ENCODE results near the gene SRGAP3. TPM values are rescaled to one million over a fixed set of nuclear protein-coding genes. Genes with fewer than 3 reads are reported as not detected.

SRGAP3 gene
- total RNA-seq, 1 experiment from 2014 or later = 0.27 TPM

DNA sequence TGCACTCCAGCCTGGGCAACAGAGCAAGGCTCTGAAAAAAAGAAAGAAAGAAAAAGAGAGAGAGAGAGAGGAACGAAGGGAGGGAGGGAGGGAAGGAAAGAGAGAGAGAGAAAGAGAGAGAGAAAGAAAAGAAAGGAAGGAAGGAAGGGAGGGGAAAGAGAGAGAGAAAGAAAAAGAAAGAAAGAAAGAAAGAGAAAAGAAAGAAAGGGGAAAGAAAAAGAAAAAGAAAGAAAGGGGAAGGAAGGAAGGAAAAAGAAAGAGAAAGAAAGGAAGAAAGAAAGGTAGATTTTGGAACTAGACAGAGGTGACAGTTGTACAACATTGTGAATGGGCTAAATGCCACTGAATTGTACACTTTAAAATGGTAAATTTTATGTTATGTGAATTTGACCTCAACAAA, 5.3 kb upstream of the SRGAP3 start:
- DNase-seq (ENCODE audit: extremely low read depth, low read depth) = no peak

DNA sequence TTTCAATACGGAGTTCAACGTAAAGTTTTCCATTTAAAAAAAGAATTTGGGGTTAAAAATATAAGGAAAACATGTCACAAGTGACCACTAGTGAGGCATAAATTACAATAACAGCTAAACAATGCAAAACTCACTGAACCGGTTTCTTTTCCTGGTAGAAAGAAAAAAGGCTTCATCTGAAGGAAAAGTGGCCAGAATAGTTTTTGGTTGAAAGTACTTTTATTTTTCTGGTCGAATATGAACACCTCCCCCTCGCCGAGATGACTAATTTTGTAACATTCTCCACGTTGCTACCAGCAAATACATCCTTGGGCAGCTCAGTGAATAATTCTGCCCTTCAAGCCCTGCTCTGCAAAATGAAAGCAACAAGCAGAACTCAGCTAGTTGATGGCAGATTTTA, 3.9 kb upstream of the SRGAP3 start:
- no peak for DNase-seq (ENCODE audit: extremely low read depth, low read depth)

DNA sequence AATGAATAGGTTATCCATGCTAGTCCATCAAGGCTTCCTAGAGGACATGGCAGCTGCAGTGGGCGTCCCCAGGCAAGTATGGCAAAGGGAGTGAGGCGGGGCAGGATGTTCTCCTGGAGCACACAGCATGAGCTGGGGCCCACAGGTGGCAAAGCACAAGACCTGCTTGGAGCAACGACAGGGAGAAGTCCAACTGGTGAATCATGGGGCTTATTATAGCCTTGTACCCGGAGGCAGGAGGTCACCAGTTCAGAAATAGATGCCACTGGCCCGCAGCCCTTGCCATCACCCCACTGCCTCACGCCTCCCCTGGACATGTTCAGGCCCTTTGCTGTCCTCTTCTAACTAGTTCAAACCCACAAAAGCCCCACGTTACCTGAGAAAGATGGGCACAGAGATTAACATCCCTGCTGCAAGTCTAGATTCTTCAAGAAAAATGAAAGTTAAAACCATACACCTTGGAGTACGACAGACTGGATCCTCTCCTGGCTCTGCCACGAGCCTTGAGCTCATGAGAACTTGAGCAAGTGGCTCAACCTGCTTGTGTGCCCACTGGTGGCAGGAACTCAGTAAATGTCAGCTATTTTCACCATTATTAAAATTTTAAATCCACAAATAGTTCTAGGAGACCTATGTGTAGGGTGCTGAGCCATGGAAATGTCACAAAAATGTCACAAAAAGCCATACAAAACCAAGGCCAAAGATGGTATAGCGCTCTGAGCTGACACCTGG, 1.8 kb upstream of the SRGAP3 start:
- no peak for DNase-seq (ENCODE audit: extremely low read depth, low read depth)

DNA sequence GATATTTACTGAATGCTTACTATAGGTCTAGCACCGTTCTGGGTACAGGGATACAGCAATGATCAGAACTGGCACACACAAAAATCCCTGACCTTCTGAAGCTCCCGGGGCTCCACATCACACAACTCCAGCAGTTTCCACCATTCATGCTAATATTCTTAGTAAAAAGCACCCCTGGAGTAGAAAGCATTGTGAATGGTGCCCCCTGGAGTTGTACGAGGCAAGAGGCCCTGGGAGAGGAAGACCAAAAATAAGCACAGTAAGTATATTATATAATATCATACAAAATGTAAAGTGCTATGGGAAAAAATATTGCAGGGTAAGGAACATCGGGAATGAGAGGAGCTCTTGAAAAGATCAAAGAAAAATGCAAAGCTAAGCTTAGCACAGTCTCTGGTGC, 790 bp upstream of the SRGAP3 start:
- no peak for DNase-seq (ENCODE audit: extremely low read depth, low read depth)

DNA sequence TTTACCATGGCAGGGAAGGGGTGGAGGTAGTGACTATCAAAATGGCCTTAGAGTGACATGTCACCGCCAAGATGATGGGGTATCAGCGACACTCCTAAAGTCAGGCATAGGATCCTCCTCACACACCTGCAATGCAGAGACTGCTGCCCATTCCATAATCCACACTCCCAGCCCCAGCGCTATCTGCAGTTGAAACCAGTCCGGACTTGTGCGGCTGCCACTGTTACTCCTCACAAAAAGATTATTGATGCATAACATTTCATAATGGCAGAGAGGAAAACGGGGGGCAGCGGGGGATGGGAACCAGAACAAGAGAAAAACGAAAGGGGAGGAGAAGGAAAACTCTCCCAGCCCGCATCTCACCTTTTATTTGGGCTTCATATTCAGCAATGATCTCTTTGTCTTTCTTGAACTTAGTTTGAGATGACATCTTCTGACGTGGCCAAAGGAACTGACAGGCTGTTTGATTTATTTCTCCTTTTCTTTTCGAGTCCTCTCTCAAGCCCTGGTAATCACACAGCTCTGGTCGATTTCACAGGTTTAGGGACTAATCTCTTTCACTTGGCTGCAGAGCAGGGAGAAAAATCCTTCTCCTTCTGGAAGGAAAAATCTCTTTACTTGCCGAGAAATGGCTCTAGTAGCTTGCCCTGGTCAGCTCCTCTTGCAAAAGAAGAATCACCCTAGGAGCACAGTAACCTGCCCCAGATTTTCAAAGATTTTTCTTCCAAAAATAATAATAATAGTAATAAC, 749 bp downstream of the SRGAP3 start:
- no peak for DNase-seq (ENCODE audit: extremely low read depth, low read depth)

DNA sequence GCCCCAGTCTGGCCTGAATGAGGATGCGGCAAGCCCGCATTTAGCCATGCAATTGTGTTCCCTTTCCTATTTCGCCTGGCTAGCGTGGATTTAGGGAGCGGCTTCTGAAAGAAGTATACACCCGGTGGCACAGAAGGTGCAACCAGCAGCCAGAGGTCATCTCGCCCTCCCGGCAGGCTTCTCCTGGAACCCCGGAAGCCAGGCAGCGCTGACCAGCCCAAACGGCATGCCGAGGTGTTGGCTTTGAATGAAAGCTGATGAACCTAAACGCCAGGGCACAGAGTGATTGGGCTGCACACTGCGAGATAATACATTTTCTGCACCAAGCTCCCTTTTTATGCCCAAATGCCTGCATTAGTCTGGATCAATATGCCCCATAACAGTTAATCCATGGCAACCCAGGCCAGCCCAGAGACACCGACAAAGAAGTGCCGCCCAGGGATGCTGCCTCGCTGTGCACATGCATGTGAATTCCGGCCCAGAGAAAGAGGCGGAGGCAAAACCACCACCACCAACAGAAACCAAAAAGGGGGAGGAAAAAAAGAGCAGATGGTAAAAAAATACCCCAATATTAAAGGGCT, 1.4 kb downstream of the SRGAP3 start:
- DNase-seq (ENCODE audit: extremely low read depth, low read depth) = no peak

DNA sequence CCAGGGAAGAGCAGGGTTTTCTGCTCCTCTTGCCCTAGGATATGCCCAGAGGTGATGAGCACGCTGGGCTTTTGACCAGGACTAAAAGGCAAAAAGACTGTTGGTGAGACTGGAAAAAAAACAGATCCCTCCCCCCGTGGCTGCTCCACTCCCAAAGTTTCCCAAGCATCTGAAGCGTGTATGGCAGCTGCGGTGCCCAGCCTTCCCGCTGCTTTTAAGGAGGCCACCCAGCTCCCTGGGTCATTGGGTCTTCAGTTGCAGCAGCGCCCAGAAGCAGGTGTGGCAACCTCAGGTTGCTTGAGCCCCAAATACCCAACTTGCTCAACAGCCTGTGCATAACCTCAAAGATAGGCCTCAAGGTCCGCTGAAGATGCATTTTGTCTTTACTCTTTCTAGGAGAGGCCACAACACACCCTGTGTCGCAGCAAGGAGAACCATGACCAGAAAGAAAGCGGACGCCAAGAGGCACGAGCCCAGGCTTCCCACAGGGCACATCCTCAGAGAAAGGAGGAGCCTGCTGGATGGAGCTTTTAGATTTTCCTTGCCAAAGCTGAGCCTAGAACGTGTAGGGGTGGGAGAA, 2.0 kb downstream of the SRGAP3 start:
- DNase-seq (ENCODE audit: extremely low read depth, low read depth) = no peak

DNA sequence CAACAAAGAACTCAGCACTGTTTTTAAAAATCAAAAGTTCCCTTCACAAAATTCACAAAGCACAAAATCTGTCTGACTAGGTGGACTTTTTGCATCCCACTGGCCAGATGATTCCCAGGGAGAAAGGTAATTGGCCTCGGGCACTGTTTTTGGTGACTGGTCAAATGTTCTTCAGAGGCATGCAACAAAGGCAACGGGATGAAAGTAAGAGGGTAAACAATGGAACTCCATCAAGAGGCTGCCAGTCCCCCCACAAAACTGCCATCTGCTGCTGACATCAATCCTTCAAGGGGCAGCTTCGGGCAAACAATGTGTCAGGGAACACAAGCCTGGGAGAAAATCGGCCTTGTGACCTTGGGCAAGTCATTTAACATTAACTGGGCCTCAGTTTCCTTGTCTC, 3.3 kb downstream of the SRGAP3 start:
- DNase-seq (ENCODE audit: extremely low read depth, low read depth) = no peak

DNA sequence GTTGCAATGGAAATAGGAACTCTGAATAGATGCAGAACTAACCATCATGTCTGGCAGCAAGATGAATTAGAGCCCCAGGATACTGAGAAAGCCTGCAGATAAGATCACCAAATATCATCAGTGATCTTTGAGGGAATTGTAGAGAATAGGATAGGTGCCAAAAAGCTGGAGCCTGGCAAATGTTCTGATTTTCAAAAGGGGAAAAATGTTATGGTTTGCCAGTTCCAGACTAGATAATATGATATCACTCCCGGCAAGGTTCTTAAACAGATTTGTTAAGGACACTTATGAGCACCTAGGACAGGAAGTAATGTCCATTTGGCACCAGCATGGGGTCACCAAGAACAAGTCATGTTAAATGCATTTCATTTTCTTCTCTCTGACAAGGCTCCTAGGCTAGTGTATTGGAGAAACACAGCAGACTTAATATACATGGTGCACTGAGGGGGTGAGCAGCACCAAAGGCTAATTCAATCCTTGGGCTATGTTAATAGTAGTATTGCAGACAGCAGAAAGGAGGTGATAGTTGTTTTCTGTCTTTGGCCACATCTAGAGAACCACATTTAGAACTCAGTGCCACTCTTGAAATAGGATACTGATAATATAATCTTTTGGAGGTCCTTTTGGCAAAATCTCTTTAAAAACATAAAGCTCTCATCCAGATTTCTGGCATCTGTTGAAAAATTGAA, 4.8 kb downstream of the SRGAP3 start:
- no peak for DNase-seq (ENCODE audit: extremely low read depth, low read depth)

DNA sequence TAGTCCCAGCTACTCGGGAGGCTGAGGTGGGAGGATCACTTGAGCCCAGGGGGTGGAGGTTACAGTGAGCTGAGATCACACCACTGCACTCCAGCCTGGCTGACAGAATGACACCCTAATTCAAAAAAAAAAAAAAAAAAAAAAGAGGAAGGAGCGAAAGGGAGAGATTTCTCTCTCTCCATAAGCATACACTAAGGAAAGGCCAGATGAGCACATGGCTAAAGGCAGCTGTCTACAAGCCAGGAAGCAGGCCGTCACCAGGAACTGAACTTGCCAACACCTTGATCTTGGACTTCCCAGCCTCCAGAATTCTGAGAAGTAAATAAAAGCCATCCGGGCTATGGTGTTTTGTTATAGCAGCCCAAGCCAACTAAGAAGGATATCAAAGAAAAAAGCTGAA, 7.5 kb downstream of the SRGAP3 start:
- no peak for DNase-seq (ENCODE audit: extremely low read depth, low read depth)

DNA sequence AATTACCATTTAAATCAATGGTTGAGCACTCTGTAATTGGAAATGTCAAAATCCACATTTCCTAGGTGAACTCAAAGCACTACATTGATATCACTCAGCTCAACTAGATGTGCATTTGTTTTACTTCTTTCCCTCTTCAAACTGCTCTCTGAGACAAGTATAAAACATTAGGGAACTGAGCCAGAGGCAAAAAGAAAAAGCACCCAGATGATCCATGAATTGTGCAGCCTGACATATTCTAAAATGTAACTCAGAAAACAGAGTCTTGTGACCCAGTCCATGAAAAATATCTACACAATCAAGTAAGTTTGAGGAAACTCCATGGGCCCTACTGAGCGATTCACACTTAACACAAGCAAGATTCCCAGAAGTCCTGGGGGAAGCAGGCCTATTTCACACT, 9.8 kb downstream of the SRGAP3 start:
- DNase-seq (ENCODE audit: extremely low read depth, low read depth) = no peak

DNA sequence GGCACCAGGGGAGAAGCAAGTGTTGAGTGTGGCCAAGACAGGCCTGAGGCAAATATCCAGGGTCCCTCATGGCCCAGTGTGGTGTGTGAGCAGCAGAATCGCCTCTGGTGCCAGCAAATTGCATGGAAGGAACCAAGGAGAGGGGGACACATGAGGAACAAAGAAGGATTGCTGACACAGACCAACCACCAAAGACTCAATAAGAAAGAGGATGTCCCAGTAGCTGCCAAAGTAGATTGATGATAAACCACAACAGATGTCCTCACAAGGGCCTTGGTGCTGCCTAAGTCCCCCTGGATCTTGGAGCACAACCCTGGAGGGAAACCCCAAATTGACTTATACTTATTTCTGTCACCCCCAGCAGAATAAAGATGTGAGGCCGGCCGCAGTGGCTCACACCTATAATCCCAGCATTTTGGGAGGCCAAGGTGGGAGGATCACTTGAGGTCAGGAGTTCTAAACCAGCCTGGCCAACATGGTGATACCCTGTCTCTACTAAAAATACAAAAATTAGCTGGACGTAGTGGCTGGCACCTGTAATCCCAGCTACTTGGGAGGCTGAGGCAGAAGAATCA, 10.6 kb downstream of the SRGAP3 start:
- DNase-seq (ENCODE audit: extremely low read depth, low read depth) = no peak

DNA sequence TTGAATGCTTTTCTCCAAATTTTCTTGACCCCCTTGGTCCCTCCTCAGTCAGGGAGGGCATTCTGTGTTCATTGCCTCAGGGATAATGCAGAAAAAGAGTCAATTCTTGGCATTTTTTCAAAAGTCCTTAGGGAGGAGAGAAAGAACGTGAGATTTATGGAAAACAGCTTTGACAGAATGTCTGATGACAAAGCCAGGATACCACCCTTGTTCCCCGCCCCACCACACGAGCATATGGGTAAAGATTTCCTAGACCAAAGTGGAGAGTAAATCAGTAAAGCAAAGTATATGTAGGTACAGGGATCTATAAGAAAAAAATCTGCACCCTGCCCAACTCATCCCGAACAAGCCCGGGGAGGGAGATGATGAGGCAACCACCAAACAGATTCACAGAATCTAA, 11.2 kb downstream of the SRGAP3 start:
- no peak for DNase-seq (ENCODE audit: extremely low read depth, low read depth)

DNA sequence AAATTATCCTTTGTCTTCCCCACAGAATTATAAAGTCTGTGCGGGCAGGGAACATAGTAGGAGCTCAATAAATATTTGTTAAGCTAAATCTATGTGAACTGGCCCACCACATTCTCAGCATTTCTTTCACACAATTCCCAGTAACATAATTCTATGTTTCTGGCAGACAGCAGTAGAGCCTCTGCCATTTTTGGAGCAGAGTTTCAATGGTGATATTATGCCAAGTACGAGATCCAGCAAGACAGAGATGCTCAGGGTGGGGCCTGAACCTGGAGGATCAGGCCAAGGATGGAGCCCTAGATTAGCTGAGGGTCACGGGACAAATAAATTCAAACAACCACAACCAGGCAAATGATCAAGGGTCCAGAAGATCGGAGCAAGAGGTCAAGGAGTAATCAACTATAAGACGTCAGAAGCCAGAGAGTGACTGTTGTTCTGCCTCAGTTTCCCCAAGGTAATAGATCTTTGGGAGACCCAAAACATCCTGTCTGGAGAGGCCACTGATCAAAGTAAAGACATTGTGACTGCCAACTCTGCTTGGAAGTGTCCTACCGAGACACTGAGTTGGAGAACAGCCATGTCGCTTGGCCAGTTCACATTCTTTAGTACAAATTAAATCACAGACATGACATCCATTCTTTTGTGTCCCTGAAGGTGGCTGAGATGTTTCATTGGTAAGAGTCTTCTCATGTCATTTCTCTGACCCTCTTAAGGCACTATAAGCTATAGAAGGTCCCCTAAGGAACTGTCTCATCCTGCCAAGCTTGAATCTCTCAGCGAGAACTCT, 15.4 kb downstream of the SRGAP3 start:
- no peak for DNase-seq (ENCODE audit: extremely low read depth, low read depth)

DNA sequence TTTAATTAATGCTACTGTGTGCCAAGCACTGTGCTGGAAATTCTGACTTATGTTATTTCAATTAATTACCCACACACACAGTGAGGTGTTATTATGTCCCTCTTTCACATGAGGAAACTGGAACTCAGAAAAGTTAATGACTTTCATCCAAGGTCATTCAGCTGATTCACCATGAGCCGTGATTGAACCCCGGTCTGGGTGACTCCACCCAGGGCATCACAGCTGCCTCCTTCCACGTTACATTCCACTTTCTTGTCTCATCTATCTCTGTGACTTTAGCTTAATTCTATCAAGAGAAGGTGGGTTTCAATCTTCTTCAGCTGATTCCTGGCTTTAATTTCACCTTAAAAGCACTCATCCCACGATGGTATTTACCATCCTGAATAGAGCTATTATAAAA, 16.3 kb downstream of the SRGAP3 start:
- no peak for DNase-seq (ENCODE audit: extremely low read depth, low read depth)

DNA sequence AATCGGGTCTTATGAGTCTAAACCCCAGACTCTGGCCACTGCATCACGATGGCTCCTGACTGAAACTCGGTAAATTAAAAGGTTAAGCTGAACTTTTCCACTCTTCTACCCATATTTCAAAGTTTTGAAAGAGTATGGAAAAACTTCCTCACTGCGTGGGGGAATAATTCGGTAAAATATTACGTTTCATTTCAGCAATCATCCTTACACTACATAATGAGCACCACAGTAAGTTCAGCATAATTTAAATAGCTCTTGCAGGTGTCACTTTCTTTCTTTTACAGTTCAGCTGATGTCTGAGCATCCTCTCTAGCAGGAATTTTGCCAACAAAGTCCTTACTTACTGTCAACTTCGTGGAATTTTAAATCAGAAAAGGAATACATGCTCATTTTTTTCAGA, 17.5 kb downstream of the SRGAP3 start:
- no peak for DNase-seq (ENCODE audit: extremely low read depth, low read depth)

DNA sequence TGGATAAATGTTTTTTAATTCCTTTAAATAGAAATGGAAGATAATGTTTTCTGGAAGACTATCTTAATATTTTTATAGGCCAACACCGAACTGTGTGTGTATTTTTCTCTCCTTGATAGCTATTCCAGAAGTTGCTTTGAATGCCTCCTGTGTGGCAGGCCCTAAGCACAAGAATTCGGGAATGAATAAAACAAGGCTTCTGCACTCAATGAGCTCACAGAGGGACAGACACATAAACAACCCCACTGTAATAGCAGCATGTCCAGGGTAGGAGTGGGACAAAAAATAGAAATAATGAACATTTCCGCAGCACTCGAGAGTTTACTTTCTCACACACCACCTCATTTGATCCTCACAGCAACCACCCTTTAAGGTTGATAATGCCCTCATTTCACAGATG, 18.0 kb downstream of the SRGAP3 start:
- no peak for DNase-seq (ENCODE audit: extremely low read depth, low read depth)

DNA sequence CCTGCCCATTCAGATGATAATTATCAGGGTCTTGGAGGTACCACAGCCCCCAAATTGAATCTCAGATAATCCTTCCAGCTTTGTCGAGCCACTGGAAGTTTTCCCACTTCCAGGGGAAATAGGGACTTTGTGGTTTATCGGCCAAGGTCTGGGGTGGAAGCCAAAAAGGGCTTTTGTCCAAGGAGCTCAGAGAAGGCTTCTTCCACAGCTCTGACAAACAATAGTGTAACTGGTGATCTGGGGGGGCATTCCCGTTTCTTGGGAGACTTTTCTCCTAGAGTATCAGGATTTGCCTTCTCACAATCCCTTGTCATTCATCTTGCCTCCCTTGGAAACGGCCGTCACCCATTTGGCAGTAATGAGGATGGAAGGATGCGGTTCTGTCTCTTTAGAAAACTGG, 18.4 kb downstream of the SRGAP3 start:
- no peak for DNase-seq (ENCODE audit: extremely low read depth, low read depth)

DNA sequence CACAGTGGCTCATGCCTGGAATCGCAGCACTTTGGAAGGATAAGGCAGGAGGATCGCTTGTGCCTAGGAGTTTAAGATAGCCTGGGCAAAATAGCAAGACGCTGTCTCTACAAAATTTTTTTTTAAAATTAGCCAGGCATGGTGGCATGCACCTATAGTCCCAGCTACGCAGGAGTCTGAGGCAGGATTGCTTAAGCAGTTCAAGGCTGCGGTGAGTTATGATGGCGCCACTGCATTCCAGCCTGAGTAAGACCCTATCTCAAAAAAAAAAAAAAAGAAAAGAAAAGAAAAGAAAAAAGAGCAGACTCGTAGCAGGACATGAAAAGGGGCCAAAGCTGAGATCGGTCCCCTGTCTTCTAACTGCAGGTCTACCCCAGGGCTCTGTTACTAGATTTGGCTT, 18.9 kb downstream of the SRGAP3 start:
- DNase-seq (ENCODE audit: extremely low read depth, low read depth) = no peak

DNA sequence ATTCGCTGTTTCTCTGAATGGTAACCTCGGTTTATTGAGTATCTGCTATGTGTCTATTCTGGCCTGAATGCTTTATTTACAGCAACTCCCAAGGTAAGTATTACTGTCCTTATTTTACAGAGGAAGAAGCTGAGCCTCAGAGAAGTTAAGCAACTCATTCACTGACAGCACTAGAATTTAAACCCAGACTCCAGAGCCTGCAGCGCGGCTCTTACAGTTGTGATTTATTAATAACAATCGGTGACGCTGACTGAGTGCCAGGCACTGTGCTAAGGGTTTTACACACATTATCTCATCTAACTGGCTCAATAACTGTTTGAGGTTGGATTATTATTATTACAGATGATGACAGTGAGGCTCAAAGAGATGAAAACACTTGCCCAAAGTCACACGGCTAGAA, 19.6 kb downstream of the SRGAP3 start:
- no peak for DNase-seq (ENCODE audit: extremely low read depth, low read depth)
